DMS53 treated with DMSO at 0.1 percent for 48 hours (cell line): ENCODE data around the gene ZNF587.
A peak's percentile ranks its signal among the peaks of the same experiment; 100 is the strongest.
"Not testable (repeated sequence)": the region's sequence is repeated elsewhere in the genome, so short reads cannot be mapped to it uniquely, and the experiment has no call there.

ENCODE experiments used
- DNase-seq: peaks from one replicate; lab custom pipeline; 2025; ENCODE audit not compliant: unreplicated experiment; lab: John Stamatoyannopoulos, UW

ZNF587 gene

DNA sequence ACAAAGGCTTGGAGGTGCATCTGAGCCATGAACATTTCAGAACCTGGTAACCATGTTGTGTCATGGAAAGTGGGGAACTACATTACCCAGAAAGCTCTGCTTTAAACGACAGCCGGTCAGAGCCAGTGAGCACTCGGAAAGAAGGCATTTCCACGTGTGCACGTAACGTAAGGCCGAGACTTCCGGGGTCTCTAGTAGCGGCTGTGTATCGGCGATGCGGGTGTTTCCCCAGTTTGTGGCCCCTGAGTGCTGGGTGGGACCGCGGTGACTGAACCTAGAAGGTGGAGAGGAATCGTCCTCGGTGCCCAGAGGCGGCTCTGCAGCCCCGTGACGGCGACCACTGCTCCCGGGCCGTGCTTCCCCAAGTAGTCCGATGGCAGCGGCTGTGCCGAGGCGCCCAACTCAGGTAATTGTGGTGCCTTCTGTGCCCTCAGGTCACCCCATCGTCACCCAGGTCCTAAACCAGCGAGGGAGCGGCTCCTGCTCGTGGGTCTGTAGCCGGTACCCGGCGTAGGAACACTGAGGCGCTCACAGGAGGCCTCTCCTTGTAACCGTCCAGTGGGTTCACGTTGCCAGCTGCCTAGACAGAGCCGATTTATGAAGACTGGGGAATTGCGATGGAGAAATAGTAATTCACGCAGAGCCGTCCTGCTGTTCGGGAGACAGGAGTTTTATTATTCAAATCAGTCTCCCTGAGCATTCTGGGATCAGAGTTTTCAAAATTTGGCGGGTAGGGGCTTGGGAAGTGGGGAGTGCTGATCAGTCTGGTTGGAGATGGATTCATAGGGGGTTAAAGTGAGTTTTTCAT is at the start of gene ZNF587:
TSS of gene ZNF587 (plus strand) at position 194 of the 808 bp plus-strand sequence. CDS start at position 374, 180 bp downstream.
- peak; percentile 76 for DNase-seq

DNA sequence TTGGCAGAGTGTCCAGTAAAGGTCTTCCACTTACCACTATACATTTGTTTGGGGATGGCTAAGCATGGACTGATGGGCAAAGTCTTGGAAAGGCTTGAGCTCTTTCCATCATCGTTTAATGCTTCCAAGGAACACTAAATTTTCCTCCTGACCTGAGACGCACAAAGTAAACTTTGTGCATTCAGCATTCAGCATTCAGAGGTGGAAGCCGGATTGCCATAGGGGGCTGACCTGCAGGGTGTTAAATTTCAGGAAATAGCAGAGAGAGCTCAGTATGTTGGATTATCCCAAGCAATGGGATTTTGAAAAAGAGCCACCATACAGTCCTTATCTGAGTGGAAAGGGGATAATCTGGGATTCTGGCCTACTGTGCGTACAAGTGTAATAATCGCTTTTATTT is 49.0 kb upstream of the ZNF587 start:
- no peak for DNase-seq

DNA sequence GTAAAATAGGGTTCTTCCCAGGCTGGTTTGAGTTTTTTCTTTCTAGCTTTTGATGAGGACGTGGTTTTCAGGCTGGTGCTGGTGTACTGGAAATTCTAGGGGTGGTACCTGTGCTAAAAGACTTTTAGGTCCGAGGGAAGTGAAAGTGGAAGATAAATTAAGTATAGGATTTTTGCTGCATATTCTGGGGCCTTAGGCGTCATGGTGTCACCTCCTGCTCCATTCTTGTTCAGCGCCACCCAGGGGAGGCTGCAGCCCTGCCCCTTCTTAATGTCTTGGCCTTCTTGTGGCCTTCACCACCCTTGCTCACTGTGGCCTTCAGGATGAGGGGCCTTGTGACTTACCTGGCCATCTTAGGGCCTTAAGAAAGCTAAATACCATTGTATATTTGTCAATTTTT is 47.4 kb upstream of the ZNF587 start:
- no peak for DNase-seq

DNA sequence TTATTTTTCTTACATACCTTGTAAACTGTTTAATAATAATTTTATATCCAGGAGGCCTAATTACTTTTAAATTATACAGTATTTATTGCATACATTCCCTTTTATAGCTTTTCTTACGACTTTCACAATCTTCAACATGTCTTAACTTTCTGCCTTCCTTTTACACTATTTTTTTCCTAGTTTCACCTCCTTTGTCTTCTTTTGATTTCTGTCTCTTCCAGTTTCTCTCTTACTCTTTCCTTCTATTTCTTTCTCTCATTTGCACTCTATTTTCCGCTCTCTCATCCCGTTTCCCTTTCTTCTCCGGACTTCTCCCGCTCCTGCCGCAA is 46.4 kb upstream of the ZNF587 start:
- no peak for DNase-seq

DNA sequence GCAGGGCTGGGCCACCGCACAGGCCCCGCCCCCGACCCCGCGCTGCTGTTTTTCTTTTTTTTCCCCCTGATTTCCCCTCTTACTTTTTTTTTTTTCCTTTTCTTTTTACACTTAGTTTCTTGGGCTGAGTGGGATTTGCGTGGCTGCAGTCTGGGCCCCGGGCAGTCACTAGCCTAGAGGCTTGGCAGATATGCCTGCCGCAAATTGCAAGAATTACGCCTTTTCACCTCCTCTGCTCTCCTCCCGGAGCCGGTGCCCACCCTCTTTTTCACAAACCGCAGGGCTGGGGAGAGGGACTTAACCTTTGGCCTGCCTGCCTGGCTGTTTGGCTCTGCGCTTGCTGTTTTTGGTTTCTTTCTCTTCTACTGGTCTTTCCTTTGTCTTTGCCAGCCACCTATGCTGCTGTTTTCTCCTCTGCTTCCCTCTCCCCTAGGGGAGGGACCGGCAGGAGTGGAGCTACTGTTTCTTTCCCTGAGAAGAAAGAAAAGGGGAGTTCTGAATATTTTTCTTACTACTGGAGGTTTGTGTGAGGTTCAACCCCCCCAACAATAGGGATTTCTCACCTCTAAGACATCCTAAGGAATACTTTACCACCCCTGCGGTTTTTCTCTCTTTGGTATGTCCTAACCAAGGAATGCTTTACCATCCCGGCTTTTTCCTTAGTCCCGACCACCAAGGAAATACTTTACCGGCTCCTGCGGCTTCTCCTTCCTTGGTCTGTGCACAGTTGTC is 45.9 kb upstream of the ZNF587 start:
- DNase-seq, result no peak

DNA sequence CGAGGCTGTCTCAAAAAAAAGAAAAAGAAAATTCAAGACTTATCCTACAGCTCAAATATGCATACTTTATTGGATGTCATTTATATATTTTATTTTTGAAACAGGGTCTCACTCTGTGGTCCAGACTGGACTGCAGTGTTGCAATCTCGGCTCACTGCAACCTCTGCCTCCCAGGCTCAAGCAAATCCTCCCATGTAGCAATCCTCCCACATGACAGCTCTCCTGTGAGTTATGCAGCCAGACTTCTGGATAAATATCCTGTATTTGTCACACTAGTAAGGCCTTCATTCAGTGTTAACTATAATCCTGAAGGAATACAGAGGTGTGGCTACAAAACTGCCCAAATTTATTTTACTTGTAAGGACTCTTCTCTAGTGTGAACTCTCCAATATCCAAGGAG is 42.1 kb upstream of the ZNF587 start:
- no peak for DNase-seq

DNA sequence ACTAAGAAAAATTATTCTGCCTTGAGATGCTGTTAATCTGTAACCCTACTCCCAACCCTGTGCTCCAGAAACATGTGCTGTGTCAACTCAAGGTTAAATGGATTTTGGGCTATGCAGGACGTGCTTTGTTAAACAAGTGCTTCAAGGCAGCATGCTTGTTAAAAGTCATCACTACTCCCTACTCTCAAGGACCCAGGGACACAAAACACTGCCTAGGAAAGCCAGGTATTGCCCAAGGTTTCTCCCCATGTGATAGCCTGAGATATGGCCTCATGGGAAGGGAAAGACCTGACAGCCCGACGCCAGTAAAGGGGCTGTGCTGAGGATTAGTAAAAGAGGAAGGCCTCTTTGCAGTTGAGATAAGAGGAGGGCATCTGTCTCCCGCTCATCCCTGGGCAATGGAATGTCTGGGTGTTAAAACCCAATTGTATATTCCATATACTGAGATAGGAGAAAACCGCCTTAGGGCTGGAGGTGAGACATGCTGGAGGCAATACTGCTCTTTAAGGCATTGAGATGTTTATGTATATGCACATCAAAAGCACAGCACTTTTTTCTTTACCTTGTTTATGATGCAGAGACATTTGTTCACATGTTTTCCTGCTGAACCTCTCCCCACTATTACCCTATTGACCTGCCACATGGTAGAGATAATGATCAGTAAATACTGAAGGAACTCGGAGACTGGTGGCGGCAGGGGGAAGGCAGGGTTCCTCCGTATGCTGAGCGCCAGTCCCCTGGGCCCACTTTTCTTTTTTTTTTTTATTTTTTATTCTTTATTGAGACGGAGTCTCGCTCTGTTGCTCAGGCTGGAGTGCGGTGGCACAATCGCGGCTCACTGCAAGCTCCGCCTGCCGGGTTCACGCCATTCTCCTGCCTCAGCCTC is 39.0 kb upstream of the ZNF587 start:
- DNase-seq, result not testable (repeated sequence)

DNA sequence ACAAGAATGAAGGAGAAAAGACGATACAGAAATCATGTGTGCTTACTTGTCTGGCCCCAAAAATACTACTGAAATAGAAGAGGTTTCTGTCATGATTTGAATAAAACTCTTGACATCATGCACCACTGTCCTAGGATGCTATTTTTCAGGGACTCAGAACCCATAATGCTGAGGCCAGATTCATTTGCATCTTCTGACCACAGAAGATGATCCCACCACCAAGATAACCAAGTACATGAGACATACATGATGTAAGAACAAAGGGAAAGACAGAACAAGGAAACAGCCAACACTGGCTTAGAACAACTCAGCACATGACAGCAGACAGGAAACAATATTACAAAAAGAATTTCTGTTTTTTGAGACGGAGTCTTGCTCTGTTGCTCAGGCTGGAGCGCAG is 37.4 kb upstream of the ZNF587 start:
- DNase-seq, result no peak

DNA sequence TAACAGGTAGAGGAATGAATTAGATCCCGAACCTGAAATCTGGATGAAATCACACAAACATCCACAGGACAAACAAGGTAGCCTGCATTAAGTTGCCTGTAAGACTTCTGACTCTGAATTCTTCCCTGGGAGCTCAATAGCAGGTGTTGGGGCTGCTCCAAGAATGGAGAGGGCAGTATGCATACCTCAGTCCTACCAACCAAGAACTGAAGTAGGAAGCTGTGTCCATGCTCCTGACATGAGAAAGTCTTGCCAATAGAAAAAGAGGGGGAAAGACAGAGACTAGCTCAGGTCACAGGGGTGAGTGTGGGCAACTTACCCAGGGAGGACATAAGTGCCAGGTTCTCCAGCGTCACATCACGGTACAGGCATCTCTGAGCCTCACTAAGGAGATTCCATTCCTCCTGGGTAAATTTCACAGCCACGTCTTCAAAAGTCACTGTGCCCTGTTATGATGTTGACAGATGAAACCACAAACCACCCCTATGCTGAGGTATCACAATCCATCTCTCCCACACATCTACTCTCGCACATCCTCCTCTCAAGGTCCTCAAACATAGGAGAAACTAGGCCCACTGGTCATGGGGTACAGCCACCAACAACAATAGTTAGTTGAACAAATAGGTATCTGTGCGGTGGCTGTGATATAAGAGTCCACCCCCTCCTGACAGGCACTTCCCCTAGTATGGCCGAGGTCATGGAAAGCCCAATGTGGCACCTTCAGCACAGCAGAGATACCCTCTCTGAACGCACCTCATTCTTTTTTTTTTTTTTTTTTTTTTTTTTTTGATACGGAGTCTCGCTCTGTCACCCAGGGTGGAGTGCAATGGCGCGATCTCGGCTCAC is 36.5 kb upstream of the ZNF587 start:
- not testable (repeated sequence) for DNase-seq

DNA sequence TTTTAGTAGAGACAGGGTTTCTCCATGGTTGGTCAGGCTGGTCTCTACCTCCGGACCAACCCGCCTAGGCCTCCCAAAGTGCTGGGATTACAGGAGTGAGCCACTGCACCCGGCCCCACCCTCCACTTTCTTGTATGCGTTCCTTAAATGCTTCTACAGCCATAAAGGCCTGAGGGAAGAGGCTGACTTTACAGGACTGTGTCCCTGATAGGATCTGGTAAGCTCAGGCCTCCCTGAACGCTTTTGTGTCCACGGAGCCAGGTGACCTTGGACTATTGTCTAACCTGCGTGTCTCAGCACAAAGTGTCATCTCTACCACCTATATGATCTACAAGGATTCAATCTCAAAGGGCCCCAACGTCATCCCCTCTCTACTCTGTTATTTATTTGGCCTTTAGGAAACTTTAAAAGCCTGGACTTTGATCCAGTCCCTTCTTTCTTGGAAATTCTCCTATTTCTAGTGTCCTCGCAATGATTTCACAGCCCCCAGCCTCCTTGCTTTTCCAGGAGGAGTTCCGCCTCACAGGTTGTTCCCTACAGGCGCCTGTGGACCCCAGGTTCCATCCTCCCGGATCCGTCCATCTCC is 35.6 kb upstream of the ZNF587 start:
- no peak for DNase-seq

DNA sequence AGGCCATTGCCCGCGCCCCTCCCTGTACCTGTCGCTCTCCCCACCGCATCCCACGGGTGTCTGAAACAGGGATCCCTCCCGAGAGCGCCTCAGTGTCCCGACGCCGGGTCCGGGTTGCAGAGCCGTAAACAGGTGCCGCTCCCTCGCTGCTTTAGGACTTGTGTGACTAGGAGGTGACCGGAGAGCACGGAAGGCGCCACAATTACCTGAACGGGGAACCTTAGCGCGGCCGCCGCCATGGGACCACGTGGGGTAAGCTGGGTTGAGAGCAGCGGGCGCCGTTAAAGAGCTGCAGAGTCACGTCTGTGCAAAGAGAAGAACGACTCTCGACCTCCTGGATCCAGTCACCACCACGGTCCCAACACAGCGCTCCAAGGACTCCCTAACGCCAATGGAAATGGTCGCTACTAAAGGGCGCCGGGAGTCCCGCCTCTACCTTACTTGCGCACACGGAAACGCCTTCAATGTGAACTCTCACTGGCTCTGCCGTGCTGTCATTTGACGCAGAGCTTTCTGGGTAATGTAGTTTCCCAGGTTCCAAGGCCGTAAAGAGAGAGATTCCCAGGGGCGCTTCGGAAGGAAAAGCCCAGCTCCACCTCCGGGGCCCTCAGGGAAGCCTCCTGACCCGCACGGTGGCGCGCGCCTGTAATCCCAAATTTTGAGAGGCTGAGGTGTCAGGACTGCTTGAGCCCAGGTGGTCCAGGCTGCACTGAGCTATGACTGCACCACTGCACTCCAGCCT is 35.0 kb upstream of the ZNF587 start, which contains the start of gene ZNF552:
TSS of gene ZNF552 (minus strand) at position 409 of the 742 bp plus-strand sequence. CDS start at position 239, 170 bp downstream.
- DNase-seq, result peak; percentile 92

DNA sequence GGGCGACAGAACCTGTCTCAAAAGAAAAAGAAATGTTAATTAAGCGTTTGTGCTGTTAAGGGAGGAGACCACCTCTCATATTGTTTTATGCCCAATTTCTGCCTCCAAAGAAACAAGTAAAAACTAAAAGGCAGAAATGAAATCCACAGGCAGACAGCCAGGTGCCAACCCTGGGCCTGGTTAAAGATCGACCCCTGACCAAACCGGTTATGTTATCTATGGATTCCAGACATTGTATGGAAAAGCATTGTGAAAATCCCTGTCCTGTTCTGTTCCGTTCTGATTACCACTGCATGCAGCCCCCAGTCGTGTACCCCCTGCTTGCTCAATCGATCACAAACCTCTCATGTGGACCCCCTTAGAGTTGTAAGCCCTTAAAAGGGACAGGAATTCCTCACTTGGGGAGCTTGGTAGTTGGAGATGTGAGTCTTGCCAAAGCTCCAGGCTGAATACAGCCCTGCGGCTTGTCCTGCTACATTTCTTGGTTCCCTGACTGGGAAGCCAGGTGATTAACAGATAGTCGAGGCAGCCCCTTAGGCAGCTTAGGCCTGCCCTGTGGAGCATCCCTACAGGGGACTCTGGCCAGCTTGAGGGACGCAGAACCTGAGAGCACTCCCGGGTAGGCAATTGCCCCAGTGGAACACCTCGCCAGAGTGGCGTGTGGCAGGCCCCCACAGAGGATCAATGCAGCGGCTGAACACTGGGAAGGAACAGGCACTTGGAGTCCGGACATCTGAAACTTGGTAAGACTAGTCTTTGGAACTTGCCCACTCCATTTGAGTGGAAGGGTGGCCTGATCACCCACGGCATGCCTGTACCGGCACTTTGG is 34.2 kb upstream of the ZNF587 start:
- no peak for DNase-seq

DNA sequence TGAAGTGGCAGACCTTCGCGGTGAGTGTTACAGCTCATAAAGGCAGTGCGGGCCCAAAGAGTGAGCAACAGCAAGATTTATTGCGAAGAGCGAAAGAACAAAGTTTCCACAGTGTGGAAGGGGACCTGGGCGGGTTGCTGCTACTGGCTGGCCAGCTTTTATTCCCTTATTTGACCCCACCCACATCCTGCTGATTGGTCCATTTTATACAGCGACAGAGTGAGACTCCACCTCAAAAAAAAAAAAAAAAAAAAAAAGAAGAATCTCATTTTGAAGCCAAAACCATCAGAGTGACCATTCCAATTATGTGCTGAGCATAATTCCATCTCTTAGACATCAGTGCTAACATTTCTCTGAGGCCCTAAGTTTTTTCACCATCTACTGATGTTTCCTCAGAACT is 33.0 kb upstream of the ZNF587 start:
- DNase-seq, result no peak

DNA sequence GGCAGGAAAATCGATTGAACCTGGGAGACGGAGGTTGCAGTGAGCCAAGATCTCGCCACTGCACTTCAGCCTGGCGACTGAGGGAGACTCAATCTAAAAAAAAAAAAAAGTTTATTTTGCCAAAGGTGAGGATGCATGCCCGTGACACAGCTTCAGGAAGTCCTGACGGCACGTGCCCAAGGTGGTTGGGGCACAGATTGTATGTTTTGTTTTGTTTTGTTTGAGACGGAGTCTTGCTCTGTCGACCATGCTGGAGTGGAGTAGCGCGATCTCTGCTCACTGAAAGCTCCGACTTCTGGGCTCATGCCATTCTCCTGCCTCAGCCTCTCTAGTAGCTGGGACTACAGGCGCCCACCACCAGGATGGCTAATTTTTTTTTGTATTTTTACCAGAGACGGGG is 31.7 kb upstream of the ZNF587 start:
- no peak for DNase-seq

DNA sequence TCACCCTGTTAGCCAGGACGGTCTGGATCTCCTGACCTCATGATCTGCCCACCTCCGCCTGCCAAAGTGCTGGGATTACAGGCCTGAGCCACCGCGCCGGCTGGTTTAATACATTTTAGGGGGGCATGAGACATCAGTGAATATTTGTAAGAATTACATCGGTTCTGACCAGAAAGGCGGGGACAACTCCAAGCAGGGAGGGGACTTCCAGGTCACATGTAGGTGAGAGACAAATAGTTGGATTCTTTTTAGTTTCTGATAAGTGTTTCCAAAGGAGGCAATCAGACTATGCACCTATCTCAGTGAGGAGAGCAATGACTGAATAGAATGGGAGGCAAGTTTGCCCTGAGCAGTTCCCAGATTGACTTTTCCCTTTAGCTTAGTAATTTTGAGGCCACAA is 31.3 kb upstream of the ZNF587 start:
- DNase-seq, result no peak

DNA sequence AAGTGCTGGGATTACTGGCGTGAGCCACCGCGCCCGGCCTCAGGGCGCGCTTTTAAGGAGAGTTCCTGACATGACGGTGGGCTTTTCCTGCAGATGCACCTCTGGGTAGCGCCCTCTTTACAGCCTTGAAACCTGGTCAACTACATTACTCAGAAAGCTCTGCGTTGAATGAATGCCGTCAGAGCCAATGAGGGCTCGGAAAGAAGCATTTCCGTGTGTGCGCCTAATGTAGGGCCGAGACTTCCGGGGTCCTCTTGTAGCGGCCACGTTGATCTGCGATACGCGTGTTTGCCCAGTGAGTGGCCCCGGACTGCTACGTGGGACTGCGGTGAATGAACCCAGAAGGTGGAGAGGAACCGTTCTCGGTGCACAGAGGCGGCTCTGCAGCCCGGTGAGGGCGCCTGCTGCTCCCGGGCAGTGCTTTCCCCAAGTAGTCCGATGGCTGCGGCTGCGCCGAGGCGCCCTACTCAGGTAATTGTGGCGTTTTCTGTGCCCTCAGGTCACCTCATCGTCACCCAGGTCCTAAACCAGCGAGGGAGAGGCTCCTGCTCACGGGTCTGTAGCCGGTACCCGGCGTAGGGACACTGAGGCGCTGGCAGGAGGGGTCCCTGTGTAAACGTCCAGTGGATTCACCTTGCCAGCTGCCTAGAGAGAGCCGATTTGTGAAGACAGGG is 30.0 kb upstream of the ZNF587 start:
- DNase-seq, result peak; percentile 81

DNA sequence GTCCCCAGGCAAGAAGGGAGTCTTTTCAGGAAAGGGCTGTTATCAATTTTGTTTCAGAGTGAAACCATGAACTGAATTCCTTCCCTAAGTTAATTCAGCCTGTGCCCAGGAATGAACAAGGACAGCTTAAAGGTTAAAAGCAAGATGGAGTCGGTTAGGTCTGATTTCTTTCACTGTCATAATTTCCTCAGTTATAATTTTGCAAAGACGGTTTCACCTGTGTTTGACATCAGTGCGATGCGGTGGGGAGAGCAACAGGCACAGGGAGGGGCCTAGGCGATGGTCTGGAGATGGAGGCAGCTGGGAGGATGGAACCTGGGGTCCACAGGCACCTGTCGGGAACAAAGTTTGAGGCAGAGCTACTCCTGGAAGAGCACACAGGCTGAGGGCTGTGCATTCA is 29.1 kb upstream of the ZNF587 start:
- no peak for DNase-seq

DNA sequence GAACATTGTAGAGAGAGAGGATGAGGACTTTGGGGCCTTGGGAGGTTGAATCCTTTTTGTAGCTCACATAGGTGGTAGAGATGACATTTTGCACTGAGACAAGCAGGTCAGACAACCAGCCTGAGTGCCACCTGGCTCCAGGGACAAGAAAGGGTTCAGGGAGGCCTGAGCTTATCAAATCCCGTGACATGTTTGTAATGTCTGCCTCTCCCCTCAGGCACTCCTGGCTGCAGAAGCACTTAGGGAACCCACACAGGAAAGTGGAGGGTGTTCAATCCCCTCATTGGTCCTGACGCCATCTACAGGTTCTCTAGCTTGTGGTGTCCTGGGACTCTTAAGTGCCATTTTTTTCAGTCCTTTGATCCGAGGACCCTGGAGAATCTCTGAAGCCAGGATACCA is 28.6 kb upstream of the ZNF587 start:
- not testable (repeated sequence) for DNase-seq
